Neural progenitor cell (in vitro differentiated cells): ENCODE data around the gene KCNJ16. TPM values are rescaled to one million over a fixed set of nuclear protein-coding genes. Genes with fewer than 3 reads are reported as not detected.

Source experiments
- DNase-seq: peaks from one replicate; pipeline ENCODE4 v3.0.0-alpha.2; 2016; ENCODE audit warnings: low spot score
- H2AFZ ChIP-seq: fragments of 200-600 bp; sonication (generic); replicated peaks from 2 replicates; pipeline ENCODE4 v1.6.1; 2016; ENCODE audit warnings: antibody characterized with exemption
- H3F3A ChIP-seq: fragments of 200-600 bp; sonication (generic); 2 replicates; pipeline ENCODE4 v1.6.1; 2016; ENCODE audit warnings: antibody characterized with exemption, low read depth
- H3K27ac ChIP-seq: fragments of 200-600 bp; sonication (generic); 2 replicates; pipeline ENCODE4 v1.5.1; 2016; ENCODE audit warnings: mild to moderate bottlenecking
- H3K27me3 ChIP-seq: fragments of 200-600 bp; sonication (generic); 2 replicates; pipeline ENCODE4 v1.6.1; 2016; ENCODE audit warnings: mild to moderate bottlenecking, moderate library complexity
- H3K36me3 ChIP-seq: fragments of 200-600 bp; sonication (generic); 2 replicates; pipeline ENCODE4 v1.5.1; 2016
- H3K4me1 ChIP-seq: fragments of 200-600 bp; sonication (generic); 2 replicates; pipeline ENCODE4 v1.6.1; 2016; ENCODE audit warnings: mixed run types
- H3K4me2 ChIP-seq: fragments of 200-600 bp; sonication (generic); 2 replicates; pipeline ENCODE4 v1.6.1; 2016
- H3K4me3 ChIP-seq: fragments of 200-600 bp; sonication (generic); 2 replicates; pipeline ENCODE4 v1.5.1; 2016
- H3K79me2 ChIP-seq: fragments of 200-600 bp; sonication (generic); 2 replicates; pipeline ENCODE4 v1.6.1; 2016; ENCODE audit warnings: low read depth
- H3K9ac ChIP-seq: fragments of 200-600 bp; sonication (generic); 2 replicates; pipeline ENCODE4 v1.6.1; 2016
- H3K9me3 ChIP-seq: fragments of 200-600 bp; sonication (generic); 2 replicates; pipeline ENCODE4 v1.5.1; 2016; ENCODE audit warnings: low read depth
- H4K20me1 ChIP-seq: fragments of 200-600 bp; sonication (generic); 2 replicates; pipeline ENCODE4 v1.6.1; 2016; ENCODE audit warnings: low read depth
- H3K27ac Mint-ChIP-seq: 3 replicates; pipeline ENCODE4 v1.8.0; 2021; ENCODE audit warnings: mixed read lengths
- H3K27me3 Mint-ChIP-seq: 2 replicates; pipeline ENCODE4 v1.8.0; 2022; ENCODE audit warnings: low read depth, mild to moderate bottlenecking, inconsistent platforms, moderate library complexity, mixed read lengths; ENCODE audit not compliant: insufficient read depth
- H3K36me3 Mint-ChIP-seq: 3 replicates; pipeline ENCODE4 v1.8.0; 2021; ENCODE audit warnings: mixed read lengths
- H3K4me1 Mint-ChIP-seq: 3 replicates; pipeline ENCODE4 v1.8.0; 2021; ENCODE audit warnings: mixed read lengths
- H3K4me3 Mint-ChIP-seq: 3 replicates; pipeline ENCODE4 v1.8.0; 2021; ENCODE audit warnings: mild to moderate bottlenecking, moderate library complexity, mixed read lengths
- H3K9me3 Mint-ChIP-seq: 3 replicates; pipeline ENCODE4 v1.8.0; 2020; ENCODE audit warnings: mixed read lengths
- CTCF ChIP-seq: fragments of 200-600 bp; sonication (generic); IDR thresholded peaks from 2 replicates; pipeline ENCODE4 v1.5.1; 2017; ENCODE audit warnings: antibody characterized with exemption, mild to moderate bottlenecking
- EZH2 ChIP-seq: fragments of 200-600 bp; sonication (generic); IDR thresholded peaks from 2 replicates; pipeline ENCODE4 v1.6.1; 2017; ENCODE audit warnings: antibody characterized with exemption, mild to moderate bottlenecking, moderate library complexity
- EZH2phosphoT487 ChIP-seq: fragments of 200-600 bp; sonication (generic); IDR thresholded peaks from 2 replicates; pipeline ENCODE4 v1.6.1; 2017; ENCODE audit warnings: antibody characterized with exemption
- total RNA-seq: library from RNA; depleted of rRNA; stranded (reverse); fragments of >200 nt; gene quantifications from 2 replicates; pipeline ENCODE4 v1.2.3, GENCODE V29; 2015; ENCODE audit warnings: low replicate concordance

The KCNJ16 gene
- total RNA-seq, 1 donor from 2014 or later: not detected

GRCh38 chr17:70184207-70184606, 109.2 kb downstream of the KCNJ16 start:
- H3K4me2 ChIP-seq: no peak overlapping the region
- no peaks in the 10 kb centered on the region for H3F3A ChIP-seq
- no peak overlapping the region for H3K4me3 ChIP-seq
- no peak overlapping the region for H2AFZ ChIP-seq
- H3K27me3 ChIP-seq: no peaks in the 10 kb centered on the region
- no peak overlapping the region for H3K27ac ChIP-seq
- Mint-ChIP-seq H3K27ac (no peak overlapping the region), H3K4me3 (no peak overlapping the region), H3K4me1 (peaks cover 2% of the 10 kb centered on the region), H3K27me3 (no peaks in the 10 kb centered on the region), H3K36me3 (no peaks in the 10 kb centered on the region), H3K9me3 (no peaks in the 10 kb centered on the region)
- no peaks in the 10 kb centered on the region for H3K4me1 ChIP-seq
- no peak for TF ChIP-seq EZH2
- TF ChIP-seq CTCF: no peak
- TF ChIP-seq EZH2phosphoT487: no peak
- H4K20me1 ChIP-seq: no peaks in the 10 kb centered on the region
- no peaks in the 10 kb centered on the region for H3K9me3 ChIP-seq
- no peak overlapping the region for H3K9ac ChIP-seq
- DNase-seq: no peak
- no peaks in the 10 kb centered on the region for H3K79me2 ChIP-seq
- no peaks in the 10 kb centered on the region for H3K36me3 ChIP-seq

DNA sequence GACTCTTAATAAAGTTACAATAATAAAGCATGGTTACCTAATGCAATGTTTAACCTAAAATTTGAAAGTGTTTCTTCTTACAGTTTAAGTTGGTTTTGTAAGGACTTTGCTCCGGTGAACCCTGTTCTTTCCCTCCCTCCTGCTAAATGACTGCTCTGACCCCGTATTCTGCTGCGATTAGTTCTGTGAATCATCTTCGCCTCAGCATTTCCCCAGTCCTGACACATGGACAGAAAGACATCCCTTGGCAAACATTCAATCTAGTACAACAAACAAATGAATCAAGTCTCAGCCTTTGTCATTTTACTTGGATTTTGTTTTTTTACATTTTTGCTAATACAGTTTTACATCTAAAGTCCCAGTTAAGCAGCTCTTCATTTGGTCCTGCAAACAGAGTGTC, 109.7 kb downstream of the KCNJ16 start:
- DNase-seq: no peak
- H4K20me1 ChIP-seq: no peaks in the 10 kb centered on the region
- no peak overlapping the region for H3K27ac ChIP-seq
- no peak overlapping the region for H3K27ac Mint-ChIP-seq
- no peaks in the 10 kb centered on the region for H3K79me2 ChIP-seq
- H3K4me1 ChIP-seq: no peaks in the 10 kb centered on the region
- no peak overlapping the region for H3K4me2 ChIP-seq
- H2AFZ ChIP-seq: no peak overlapping the region
- no peaks in the 10 kb centered on the region for H3K27me3 Mint-ChIP-seq
- H3K9me3 Mint-ChIP-seq: no peaks in the 10 kb centered on the region
- TF ChIP-seq CTCF (no peak), EZH2phosphoT487 (no peak), EZH2 (no peak)
- H3K9me3 ChIP-seq: no peaks in the 10 kb centered on the region
- no peaks in the 10 kb centered on the region for H3K27me3 ChIP-seq
- no peak overlapping the region for H3K4me3 ChIP-seq
- H3K36me3 ChIP-seq: no peaks in the 10 kb centered on the region
- H3K9ac ChIP-seq: no peak overlapping the region
- H3K4me1 Mint-ChIP-seq: peaks cover 2% of the 10 kb centered on the region
- H3F3A ChIP-seq: no peaks in the 10 kb centered on the region
- H3K36me3 Mint-ChIP-seq: no peaks in the 10 kb centered on the region
- no peak overlapping the region for H3K4me3 Mint-ChIP-seq

Other genes with a start within 250 kb of the KCNJ16 start
- 0.62 and 1.1 TPM in 2 replicates for gene KCNJ2, start 94.3 kb downstream of the KCNJ16 start, total RNA-seq